Epithelial cell of proximal tubule (primary cell): ENCODE results near the gene MIX23. TPM values are rescaled to one million over a fixed set of nuclear protein-coding genes. Genes with fewer than 3 reads are reported as not detected.
A peak's percentile ranks its signal among the peaks of the same experiment; 100 is the strongest.

Experiments used
- DNase-seq: peaks from one replicate; pipeline ENCODE4 v3.0.0-alpha.2; 2011; ENCODE audit warnings: low read depth
- H3K4me3 ChIP-seq: 2 replicates; pipeline ENCODE4 v1.5.1; 2011; ENCODE audit warnings: low read depth, mild to moderate bottlenecking, low read length
- total RNA-seq: library from RNA; depleted of rRNA; stranded (reverse); fragments of >200 nt; gene quantifications from 2 replicates; pipeline ENCODE4 v1.2.3, GENCODE V29; 2015
- TF ChIP-seq, protein P1 (sequence below): conservative IDR thresholded peaks from 2 replicates; pipeline ENCODE4 v1.5.1; 2012; ENCODE audit warnings: low read depth, mild to moderate bottlenecking, low read length

Gene MIX23
- total RNA-seq, 1 donor from 2014 or later, result 43.2 TPM

DNA sequence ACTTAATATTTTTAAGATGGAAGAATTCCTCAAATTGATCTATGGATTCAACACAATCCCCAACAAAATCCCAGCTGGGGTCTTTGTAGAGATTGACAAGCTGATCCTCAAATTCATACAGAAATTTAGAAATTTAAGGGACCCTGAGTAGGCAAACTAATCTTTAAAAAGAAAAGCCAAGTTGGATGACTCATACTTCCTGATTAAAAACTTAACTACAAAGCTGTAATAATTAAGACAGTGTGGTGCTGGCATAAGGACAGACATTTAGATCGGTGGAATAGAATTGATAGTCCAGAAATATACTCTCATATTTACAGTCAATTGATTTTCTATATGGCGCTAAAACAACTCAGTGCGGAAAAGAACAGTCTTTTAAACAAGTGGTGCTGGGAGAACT is 12.6 kb upstream of the MIX23 start:
- no peak for DNase-seq
- H3K4me3 ChIP-seq, result no peak overlapping the region
- TF ChIP-seq, protein P1, sequence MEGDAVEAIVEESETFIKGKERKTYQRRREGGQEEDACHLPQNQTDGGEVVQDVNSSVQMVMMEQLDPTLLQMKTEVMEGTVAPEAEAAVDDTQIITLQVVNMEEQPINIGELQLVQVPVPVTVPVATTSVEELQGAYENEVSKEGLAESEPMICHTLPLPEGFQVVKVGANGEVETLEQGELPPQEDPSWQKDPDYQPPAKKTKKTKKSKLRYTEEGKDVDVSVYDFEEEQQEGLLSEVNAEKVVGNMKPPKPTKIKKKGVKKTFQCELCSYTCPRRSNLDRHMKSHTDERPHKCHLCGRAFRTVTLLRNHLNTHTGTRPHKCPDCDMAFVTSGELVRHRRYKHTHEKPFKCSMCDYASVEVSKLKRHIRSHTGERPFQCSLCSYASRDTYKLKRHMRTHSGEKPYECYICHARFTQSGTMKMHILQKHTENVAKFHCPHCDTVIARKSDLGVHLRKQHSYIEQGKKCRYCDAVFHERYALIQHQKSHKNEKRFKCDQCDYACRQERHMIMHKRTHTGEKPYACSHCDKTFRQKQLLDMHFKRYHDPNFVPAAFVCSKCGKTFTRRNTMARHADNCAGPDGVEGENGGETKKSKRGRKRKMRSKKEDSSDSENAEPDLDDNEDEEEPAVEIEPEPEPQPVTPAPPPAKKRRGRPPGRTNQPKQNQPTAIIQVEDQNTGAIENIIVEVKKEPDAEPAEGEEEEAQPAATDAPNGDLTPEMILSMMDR, result no peak

DNA sequence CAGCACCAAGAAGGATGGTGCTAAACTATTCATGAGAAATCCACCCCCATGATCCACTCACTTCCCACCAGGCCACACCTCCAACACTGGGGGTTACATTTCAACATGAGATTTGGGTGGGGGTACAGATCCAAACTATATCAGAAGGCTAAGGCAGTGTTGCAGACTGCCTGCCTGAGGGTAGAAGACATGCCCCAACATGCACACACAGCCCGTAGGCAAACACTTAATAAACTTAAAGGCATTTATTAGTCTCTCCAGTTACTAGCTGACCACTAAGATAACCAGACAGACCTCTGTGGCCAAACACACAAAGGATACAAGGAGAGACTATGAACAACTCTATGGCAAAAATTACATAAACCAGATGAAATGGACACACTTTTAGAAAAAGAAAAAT is 11.1 kb upstream of the MIX23 start:
- no peak overlapping the region for H3K4me3 ChIP-seq
- TF ChIP-seq, protein P1, result no peak
- DNase-seq, result no peak

DNA sequence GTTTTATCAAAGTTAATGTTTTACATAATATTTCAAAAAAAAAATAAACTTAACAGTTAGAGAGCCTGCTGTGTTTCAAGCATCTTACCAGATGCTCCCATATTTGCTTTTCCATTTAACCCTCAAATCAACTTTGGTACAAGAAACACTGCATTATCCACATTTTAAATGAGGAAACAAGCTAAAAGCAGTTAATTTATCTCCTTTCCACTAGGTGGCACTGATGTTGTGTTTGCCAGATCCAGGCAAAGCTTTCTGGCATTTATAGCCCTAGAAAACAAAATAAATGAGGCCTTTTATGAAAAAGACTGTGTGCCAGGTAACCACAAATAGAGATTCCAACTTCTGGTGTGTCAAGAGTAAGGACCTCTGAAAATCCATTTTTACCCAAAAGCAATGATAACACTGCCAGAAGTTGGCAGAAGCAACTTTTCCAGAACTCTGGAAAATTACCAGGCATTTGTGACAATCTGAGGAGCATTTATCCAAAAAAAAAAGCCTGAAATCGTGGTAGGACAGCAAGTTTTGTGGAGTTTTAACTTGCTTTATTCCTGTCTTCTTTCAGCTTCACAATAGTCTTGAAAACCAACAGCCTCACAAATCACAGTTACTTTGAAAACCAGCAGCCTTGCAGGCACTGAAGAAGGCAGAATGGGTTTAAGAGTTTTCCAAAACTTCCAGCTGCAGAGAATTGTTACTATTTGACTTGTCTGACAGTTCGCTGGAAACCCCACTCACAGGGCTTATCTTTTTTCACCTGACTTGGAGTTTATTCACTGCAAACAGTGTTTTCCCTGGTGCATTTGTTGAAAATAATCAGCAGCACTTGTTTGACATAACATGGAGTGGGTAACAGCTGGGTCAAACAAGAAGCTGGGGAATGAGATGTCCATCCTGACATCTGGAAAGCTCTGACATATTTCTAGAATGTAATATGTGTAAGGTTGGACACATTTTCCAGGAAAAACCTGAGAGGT is 10.1 kb upstream of the MIX23 start:
- H3K4me3 ChIP-seq, result no peak overlapping the region
- no peak for DNase-seq
- TF ChIP-seq, protein P1, result peak; percentile 80

DNA sequence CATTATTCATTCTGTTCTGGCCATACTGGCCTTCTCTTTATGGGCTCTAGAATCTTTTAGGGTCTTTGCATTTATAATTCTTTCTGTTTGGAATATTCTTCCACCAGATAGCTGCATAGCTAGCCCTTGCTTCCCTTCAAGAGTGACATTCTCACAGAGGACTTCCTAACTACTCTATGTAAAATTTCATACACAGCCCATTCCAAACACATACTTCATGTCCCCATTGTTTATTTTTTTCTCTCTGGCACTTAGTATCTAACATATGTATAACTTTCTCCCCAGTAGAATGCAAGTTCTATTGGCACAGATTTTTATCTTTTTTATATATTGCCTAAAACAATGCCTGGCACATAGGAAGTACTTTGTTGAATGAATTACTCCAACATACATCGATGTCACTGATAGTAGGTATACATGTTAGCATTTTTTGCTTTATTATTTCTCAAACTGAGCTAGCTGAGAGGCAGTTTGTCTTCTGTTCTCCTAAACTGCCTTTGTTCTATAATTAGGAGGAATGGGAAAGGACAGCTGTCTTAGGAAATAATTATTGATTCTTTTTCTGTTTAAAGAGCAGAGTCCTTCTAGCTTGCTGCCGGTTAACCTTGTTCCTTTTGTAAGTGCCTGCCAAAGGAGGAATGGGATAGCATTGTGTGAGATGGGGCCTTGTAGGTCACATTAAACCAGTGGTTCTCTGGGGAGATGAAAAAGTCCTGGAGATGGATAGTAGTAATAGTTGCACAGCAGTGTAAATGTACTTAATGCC is 8.8 kb upstream of the MIX23 start:
- H3K4me3 ChIP-seq, result no peak overlapping the region
- TF ChIP-seq, protein P1, result no peak
- DNase-seq, result no peak

DNA sequence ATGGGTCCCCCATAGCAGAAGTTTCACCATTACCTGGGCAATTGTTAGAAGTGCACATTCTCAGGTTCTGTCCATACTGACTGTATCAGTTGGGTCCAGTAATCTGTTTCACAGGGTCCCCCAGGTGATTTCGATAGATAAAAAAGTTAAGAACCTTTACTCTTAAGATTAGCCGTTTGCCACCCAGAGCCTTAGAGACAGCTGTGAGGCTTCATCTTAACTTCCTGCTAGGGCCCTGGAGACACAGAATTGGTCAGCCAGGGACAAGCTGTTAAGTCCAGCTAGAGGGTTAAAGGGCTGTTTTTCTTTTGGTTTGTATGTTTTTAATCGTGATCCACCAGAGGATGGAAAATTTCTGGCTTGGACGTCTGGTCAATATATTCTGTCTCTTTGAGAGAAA is 7.6 kb upstream of the MIX23 start:
- H3K4me3 ChIP-seq, result no peak overlapping the region
- TF ChIP-seq, protein P1, result no peak

DNA sequence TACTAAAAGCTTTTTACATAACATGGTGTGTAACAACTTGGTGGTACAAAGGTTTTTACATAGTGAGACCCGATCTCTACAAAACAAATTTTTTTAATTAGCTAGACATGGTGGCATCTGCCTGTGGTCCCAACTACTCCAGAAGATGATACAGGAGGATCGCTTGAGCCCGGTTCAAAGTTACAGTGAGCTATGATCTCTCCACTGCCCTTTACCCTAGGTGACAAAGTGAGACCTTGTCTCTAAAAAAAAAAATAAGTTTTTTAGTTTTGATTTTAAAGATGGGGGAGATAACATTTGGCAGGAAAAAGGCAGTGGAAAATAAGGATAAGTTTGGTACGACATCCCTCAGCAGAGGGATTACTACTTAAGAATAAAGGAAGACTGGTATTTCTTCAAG is 6.9 kb upstream of the MIX23 start:
- TF ChIP-seq, protein P1, result no peak
- no peak for DNase-seq
- H3K4me3 ChIP-seq, result no peak overlapping the region

More for the DNA sequence above, 7.6 kb upstream of the MIX23 start:
- no peak for DNase-seq
